SKM-1 treated with dmso at 0.1 percent for 144 hours (cell line): ENCODE measurements around the gene CPXM2.

Experiments used
- DNase-seq: peaks from one replicate; lab custom pipeline; 2025; ENCODE audit not compliant: unreplicated experiment; lab: John Stamatoyannopoulos, UW

CPXM2 gene

DNA sequence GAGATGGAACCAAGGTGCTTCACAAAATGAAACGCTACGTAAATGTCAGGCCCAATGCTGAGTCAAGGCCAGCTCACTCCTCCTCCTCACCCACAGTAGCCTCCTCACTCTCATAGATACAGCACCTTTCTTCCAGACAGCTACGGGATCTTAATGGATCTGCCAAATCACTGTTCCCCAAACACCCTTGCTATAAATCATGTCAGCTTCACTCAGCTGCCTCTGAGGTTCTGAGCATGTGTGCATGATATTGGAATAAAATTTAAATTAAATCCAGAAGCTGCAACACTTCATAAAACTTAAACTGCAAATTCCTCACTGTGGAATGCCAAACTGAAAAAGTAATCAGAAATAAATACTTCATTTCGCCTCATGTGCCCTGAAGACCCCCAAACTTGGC, 14.7 kb upstream of the CPXM2 start:
- DNase-seq = no peak

- no peak for DNase-seq
These were observed 13.3 kb upstream of the CPXM2 start for GRCh38 chr10:123904834-123905409.

DNA sequence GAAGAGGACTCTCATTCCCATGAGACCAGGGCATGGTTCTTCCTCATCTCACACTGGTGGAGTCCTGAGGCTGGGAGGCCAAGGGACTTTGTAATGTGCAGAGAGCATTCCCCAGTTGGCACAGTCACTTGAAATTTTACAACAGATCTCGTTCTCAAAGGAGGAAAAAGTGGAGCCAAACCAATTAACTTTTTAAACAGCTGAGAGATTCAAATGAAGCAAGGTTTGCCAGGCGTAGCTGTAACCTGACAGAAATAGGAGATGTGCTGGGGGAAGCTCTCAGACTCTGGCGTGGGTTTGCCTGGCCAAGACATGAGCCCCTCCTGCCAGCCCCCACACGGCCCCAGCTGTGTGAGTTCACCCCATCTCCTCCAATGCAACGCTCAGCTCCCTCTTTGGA, 12.0 kb upstream of the CPXM2 start:
- DNase-seq = no peak

DNA sequence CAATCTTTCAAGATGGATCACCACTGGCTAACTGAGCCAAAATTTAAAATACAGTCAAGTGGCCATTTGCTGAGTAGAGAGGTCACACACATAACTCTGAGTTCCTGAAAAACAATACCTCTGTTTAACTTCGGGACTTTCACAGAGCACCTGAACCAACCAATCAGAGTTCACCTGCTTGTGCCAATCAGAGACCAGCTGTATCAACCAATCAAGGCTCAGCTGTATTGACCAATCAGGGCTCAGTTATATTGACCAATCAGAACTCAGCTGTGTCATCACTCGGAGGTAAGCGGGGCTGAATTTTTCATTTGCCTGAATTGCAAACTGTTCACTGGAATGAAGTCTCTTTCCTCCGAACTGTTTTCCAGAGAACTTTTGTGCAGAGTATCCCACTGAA, 10.0 kb upstream of the CPXM2 start:
- no peak for DNase-seq

GRCh38 chr10:123897146-123897545, 5.5 kb upstream of the CPXM2 start:
- no peak for DNase-seq

GRCh38 chr10:123896246-123896927, 4.8 kb upstream of the CPXM2 start:
- DNase-seq = no peak

GRCh38 chr10:123893651-123894050, 2.0 kb upstream of the CPXM2 start:
- DNase-seq = no peak

GRCh38 chr10:123890756-123891143, 857 bp downstream of the CPXM2 start:
- no peak for DNase-seq

DNA sequence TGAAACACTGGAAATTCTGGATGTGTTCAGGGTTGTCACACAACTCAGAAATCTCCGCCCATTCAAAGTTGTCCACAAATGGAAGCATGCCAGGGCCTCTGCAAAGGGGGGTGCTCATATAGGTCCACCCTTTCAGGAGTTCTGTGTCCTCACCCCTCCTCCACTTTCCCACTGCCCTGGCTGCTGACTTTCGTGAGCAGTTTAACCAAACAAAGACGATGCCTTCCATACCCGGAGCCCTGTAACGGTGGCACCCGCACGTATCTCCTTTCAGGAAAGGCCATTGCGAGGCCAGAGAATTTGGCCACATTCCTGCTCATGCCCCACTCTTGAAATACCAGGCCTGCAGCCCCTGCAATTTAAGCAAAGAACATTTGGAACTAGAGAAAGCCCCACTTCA, 1.4 kb downstream of the CPXM2 start:
- DNase-seq = no peak

DNA sequence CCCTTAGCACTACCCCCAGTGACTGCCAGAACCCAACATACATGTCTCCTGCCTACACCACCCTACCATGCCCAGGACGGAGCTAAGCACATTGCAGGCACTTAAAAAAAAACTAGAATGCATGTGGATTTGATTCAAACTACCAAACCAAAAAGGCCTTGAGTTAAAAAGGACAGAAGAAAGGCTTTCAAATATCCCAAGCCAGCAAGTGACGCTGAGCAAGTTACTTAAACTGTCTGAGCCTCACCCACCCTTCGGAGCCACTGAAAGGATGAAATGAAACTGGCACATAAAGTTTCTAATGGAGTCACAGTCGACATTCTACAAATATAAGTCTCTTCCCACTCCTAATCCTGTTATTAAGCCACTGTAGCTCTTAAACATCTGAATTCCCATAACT, 1.8 kb downstream of the CPXM2 start:
- no peak for DNase-seq

- no peak for DNase-seq
These were observed 2.9 kb downstream of the CPXM2 start for GRCh38 chr10:123888751-123889150.

- no peak for DNase-seq
These were observed 3.4 kb downstream of the CPXM2 start for GRCh38 chr10:123888256-123888655.

DNA sequence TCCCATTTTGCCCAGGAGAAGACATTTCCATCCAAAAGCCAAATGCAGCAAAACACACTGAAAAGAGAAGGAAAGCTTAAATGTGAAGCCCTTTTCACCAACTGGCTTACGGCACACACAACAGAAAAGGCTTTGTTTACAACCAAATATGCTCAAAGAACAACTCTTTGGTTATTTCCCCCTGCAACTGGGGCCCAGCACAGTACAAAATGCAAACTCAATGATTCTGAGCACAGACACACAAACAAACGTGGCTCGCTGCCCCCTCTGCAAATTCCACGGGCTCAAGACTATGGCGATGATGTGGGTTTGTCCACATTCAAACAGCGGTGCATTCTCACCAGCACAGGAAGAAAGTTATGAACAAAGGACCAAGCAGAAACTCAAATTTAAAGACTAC, 5.3 kb downstream of the CPXM2 start:
- DNase-seq = no peak

- no peak for DNase-seq
These were observed 6.0 kb downstream of the CPXM2 start for GRCh38 chr10:123885406-123886170.

DNA sequence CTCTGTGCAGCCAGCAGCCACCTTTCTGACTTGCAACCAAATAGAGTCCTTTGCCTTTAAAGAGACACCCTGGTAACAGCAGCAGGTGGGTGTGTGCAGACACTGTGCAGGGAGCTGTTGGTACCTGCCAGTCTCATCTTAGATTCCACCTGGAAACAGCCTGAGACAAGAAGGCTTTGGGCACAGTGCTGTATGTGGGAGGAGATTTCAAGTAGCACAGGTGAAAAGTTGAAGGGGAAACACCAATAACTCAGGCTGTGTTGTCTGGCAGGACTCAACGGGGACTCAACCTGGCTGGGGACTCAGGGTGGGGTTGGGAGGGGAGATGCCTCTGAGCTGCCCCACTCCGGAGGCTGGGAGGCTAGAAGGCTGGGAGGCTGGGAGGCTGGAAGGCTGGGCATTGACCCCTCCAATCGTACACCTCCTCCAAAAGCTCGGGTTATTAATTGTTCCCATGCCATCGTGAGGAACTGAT, 6.7 kb downstream of the CPXM2 start:
- DNase-seq = no peak

GRCh38 chr10:123884351-123884906, 7.2 kb downstream of the CPXM2 start:
- DNase-seq = no peak

DNA sequence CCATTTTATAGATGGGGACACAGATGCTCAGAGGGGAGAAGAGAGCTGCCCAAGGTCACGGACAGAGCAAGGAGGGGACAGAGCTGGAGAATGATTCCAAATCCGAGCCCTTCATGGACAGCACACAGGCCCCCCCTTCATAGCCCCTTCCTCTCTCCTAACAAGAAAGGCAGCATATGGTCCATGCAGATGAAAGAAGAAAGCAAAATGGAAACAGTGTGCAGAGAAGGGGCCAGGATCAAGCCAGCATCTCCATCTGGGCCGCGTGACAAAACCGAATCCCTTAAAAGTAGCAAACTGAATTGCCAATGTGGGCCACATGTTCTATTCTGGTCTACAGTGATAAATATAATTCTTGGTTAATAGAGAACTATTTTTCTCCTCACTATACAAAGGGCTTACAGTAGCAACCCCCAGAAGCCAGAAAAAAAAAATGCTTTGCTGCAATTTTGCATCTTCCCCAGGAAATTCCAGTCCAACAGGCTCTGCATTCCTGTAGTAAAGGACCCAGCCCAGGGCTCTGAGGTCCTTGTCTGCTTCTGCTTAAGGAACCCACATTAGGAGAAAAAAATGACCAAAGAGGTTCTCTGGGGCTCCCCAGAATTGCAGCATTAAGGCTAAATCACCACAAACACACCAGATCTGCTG, 7.8 kb downstream of the CPXM2 start:
- DNase-seq = no peak

- DNase-seq = no peak
These were observed 8.7 kb downstream of the CPXM2 start for GRCh38 chr10:123882681-123883445.

- DNase-seq = no peak
These were observed 9.4 kb downstream of the CPXM2 start for GRCh38 chr10:123882177-123882576.

DNA sequence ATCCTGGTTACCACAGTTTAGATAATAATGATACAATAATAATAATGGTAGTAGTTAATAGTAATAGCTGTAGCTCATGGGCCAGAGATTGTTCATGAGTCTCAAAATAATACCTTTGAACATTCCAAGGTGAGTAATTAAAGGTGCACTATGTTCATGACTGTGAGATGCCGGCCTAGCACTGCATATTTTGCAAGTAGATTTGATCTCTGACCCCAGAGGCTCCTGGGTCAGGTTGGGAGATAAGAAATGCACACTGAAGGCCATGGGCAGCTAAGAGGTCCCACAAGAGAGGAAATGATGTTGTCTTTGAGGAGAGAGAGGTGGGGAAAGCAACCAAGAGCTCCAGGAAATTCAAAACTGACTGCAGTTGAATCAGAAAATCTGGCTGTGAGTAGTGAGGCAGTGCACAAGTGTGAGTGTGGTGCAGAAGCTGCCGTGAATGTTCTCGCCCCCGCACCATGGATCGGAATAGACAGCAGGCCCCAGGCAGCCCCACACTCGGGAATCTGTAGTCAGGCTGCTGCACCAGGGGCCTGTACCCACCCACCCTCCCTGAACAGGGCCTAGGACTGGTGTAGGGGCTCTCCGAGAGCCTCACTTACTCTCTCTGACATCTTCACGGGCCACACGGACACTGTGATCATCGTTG, 11.9 kb downstream of the CPXM2 start:
- DNase-seq = no peak
